PFSK-1 (cell line): ENCODE data around the gene CARD9.
A peak's percentile ranks its signal among the peaks of the same experiment; 100 is the strongest.

Experiments used
- POLR2AphosphoS5 ChIP-seq: IDR thresholded peaks from 2 replicates; pipeline ENCODE4 v1.6.1; 2012; ENCODE audit warnings: low read depth, mild to moderate bottlenecking, control low read depth, low read length, moderate library complexity
- SIN3A ChIP-seq: IDR thresholded peaks from 2 replicates; pipeline ENCODE4 v1.6.1; 2012; ENCODE audit warnings: mild to moderate bottlenecking, low read length, moderate library complexity, borderline replicate concordance; ENCODE audit not compliant: insufficient read depth
- TAF1 ChIP-seq: IDR thresholded peaks from 2 replicates; pipeline ENCODE4 v1.6.1; 2012; ENCODE audit warnings: low read length, control low read depth, borderline replicate concordance; ENCODE audit not compliant: insufficient read depth
- TF ChIP-seq, protein P1 (sequence below), 2 experiments: IDR thresholded peaks; 2 replicates each; pipeline versions ENCODE4 v1.6.1 to v1.8.0; 2011 to 2012; ENCODE audit warnings: low read depth in 2 of 2, low read length in 2 of 2, control low read depth in 1 of 2, inconsistent platforms in 1 of 2, mild to moderate bottlenecking in 1 of 2, moderate library complexity in 1 of 2; ENCODE audit not compliant: insufficient read depth in 1 of 2

DNA sequence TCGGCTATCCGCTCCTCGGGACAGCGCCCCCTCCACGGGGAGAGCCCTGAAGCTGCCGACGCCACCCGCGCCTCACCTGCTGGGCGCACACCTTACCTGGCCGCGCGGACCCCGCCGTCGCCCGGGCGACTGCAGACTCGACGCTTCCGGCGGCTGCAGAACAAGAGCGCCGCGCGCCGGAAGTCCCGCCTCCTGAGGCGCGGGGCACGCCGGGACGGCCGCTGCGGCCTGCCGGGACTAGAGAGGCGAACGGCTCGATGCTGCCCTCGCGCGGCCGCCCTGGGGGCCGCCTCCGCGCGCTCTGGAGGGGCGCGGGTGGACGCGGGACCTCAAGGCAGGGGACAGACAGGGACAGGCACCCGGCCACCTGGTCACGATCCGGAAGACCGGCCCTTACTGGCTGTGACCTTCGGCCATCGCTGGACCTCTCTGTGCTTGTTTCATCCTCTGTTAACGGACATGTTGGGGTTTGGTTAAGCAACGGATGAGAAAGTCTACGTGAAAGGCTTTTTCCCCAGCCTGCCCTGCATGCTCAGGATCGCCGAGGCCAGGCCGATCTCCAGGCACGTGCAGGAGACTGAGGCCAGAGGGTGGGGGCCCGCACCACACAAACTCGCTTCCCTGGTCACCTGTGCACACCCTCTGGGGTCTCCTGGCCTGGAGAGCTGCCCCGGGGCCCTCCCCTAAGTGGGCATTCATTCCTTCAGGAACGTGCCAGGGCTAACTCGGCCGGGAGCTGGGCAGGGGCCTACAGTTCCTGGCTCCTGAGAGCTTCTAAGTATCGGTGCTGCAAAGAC, 26.8 kb upstream of the CARD9 start, which contains the start of gene SNAPC4:
- TF ChIP-seq TAF1, result peak; percentile 88; the same call in 1 of the 2 replicates
- peak; percentile 61 for TF ChIP-seq POLR2AphosphoS5
- TF ChIP-seq, protein P1, sequence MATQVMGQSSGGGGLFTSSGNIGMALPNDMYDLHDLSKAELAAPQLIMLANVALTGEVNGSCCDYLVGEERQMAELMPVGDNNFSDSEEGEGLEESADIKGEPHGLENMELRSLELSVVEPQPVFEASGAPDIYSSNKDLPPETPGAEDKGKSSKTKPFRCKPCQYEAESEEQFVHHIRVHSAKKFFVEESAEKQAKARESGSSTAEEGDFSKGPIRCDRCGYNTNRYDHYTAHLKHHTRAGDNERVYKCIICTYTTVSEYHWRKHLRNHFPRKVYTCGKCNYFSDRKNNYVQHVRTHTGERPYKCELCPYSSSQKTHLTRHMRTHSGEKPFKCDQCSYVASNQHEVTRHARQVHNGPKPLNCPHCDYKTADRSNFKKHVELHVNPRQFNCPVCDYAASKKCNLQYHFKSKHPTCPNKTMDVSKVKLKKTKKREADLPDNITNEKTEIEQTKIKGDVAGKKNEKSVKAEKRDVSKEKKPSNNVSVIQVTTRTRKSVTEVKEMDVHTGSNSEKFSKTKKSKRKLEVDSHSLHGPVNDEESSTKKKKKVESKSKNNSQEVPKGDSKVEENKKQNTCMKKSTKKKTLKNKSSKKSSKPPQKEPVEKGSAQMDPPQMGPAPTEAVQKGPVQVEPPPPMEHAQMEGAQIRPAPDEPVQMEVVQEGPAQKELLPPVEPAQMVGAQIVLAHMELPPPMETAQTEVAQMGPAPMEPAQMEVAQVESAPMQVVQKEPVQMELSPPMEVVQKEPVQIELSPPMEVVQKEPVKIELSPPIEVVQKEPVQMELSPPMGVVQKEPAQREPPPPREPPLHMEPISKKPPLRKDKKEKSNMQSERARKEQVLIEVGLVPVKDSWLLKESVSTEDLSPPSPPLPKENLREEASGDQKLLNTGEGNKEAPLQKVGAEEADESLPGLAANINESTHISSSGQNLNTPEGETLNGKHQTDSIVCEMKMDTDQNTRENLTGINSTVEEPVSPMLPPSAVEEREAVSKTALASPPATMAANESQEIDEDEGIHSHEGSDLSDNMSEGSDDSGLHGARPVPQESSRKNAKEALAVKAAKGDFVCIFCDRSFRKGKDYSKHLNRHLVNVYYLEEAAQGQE (IDR thresholded peaks at IDR 0.05; ENCODE audit: insufficient read depth in 1 of 2, low read depth in 2 of 2, low read length in 2 of 2), result 0 out of 4 replicates have a peak, but pooled peaks of 1 of the 2 experiments have one; percentile 23
- no peak for TF ChIP-seq SIN3A
